Measurements from ENCODE around the gene CDC73. TPM values are rescaled to one million over a fixed set of nuclear protein-coding genes. Genes with fewer than 3 reads are reported as not detected.
A peak's percentile ranks its signal among the peaks of the same experiment; 100 is the strongest.

Gene CDC73
- total RNA-seq, 2 donors from 2014 or later = 61.2 to 62.8 TPM

DNA sequence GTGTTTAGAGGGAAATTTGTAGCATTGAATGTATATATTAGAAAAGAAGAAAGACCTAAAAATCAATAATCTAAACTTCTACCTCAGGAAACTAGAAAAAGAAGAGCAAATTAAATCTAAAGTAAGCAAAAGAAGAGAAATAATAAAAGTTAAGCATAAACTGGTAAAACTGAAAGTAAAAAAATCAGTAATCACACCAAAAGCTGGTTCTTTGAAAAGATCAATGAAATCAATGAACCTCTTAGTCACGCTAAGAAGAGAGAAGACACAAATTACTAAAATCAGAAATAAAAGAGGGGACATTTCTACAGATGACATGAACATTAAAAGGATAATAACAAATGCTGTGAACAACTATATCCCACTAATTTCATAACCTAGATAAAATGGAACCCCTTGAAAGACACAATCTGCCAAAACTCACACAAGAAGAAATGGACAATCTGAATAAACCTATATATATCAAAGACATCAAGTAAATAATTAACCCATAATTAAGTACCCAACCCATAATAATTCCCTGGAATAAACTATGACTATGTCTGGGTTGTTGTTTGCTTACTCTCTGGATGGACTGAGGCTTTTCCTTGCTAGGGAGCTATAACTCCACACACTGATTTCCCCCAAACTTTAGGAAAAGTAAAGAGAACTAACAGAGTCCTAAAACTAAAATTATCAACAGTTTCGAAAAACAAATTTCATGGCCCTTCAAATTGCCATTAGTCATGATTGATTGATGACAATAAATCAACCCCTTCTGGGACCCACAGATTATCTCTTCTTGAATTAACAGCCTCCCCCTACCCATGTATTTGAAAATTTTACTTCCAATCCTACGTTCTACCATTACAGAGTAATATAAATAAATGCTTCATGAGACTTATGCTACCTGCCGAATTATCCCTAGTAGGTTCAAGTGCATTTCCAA is 2.8 kb upstream of the CDC73 start:
- Histone ChIP-seq H3K27me3 (replicated peaks; ENCODE audit: insufficient read depth) (no peaks in the 10 kb centered on the region), H3K9me3 (no peaks in the 10 kb centered on the region), H3K4me3 (no peak overlapping the region), H3K36me3 (no peaks in the 10 kb centered on the region), H3K27ac (no peak overlapping the region), H3K4me1 (ENCODE audit: control insufficient read depth in 1 of 2, low read depth in 2 of 2) (peaks cover 12 to 16% of the 10 kb centered on the region in 2 donors)
- TF ChIP-seq CTCF (IDR thresholded peaks at IDR 0.05) = no peak
- ATAC-seq (ENCODE audit: insufficient number of reproducible peaks, low FRiP score, low read depth) (no peak), DNase-seq (ENCODE audit: low spot score) (no peak)

- H3K27me3 ChIP-seq (replicated peaks; ENCODE audit: insufficient read depth) = no peaks in the 10 kb centered on the region
- DNase-seq (ENCODE audit: low spot score) = no peak
- no peaks in the 10 kb centered on the region for H3K36me3 ChIP-seq
- peak overlapping the region; percentile 86 for H3K4me3 ChIP-seq
- no peaks in the 10 kb centered on the region for H3K9me3 ChIP-seq
- no peak for ATAC-seq (ENCODE audit: insufficient number of reproducible peaks, low FRiP score, low read depth)
- H3K4me1 ChIP-seq (ENCODE audit: control insufficient read depth in 1 of 2, low read depth in 2 of 2) = peaks cover 26 to 31% of the 10 kb centered on the region in 2 donors
- TF ChIP-seq CTCF (IDR thresholded peaks at IDR 0.05) = no peak
- H3K27ac ChIP-seq = no peak overlapping the region
Measured at GRCh38 chr1:193120604-193121166, 1.1 kb upstream of the CDC73 start.

DNA sequence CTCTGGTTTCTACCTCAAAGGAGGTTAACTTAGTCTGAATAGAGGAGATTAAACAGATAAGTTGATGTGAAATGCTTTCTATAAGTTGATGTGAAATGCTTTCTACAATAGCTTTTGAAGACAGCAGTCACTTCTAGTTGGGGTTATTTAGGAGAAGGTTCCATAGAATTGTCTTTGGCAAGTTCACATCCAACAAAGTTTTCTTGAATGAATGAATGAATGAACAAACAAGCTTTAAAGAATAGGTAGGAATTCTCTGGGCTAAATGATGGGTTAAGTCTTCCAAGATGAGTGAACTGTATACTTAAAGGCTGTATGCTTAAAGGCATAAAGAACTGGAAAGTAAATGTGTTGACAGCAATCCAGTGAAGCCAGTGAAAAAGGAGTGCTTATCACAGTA is 1.9 kb downstream of the CDC73 start:
- Histone ChIP-seq H3K9me3 (no peaks in the 10 kb centered on the region), H3K27me3 (replicated peaks; ENCODE audit: insufficient read depth) (no peaks in the 10 kb centered on the region), H3K27ac (no peak overlapping the region), H3K36me3 (peaks cover 3% of the 10 kb centered on the region), H3K4me1 (ENCODE audit: control insufficient read depth in 1 of 2, low read depth in 2 of 2) (peaks cover 29 to 40% of the 10 kb centered on the region in 2 donors), H3K4me3 (peak overlapping the region; percentile 86)
- no peak for TF ChIP-seq CTCF (IDR thresholded peaks at IDR 0.05)
- DNase-seq (ENCODE audit: low spot score) = no peak
- ATAC-seq (ENCODE audit: insufficient number of reproducible peaks, low FRiP score, low read depth) = no peak

GRCh38 chr1:193125369-193125768 is 3.5 kb downstream of the CDC73 start:
- ATAC-seq (ENCODE audit: insufficient number of reproducible peaks, low FRiP score, low read depth) (no peak), DNase-seq (ENCODE audit: low spot score) (no peak)
- no peak for TF ChIP-seq CTCF (IDR thresholded peaks at IDR 0.05)
- Histone ChIP-seq H3K27me3 (replicated peaks; ENCODE audit: insufficient read depth) (no peaks in the 10 kb centered on the region), H3K27ac (no peak overlapping the region), H3K4me3 (no peak overlapping the region), H3K9me3 (no peaks in the 10 kb centered on the region), H3K36me3 (peaks cover 6% of the 10 kb centered on the region), H3K4me1 (ENCODE audit: control insufficient read depth in 1 of 2, low read depth in 2 of 2) (peaks cover 29 to 40% of the 10 kb centered on the region in 2 donors)

- peaks cover 3 to 6% of the 10 kb centered on the region in 2 donors for H3K4me1 ChIP-seq (ENCODE audit: control insufficient read depth in 1 of 2, low read depth in 2 of 2)
- H3K27ac ChIP-seq = no peak overlapping the region
- ATAC-seq (ENCODE audit: insufficient number of reproducible peaks, low FRiP score, low read depth) (no peak), DNase-seq (ENCODE audit: low spot score) (no peak)
- H3K27me3 ChIP-seq (replicated peaks; ENCODE audit: insufficient read depth) = no peaks in the 10 kb centered on the region
- H3K9me3 ChIP-seq = no peaks in the 10 kb centered on the region
- peaks cover 23% of the 10 kb centered on the region for H3K36me3 ChIP-seq
- H3K4me3 ChIP-seq = no peak overlapping the region
- TF ChIP-seq CTCF (IDR thresholded peaks at IDR 0.05) = no peak
Measured at GRCh38 chr1:193131266-193131860, 9.5 kb downstream of the CDC73 start.
